ENCODE results near the gene TBC1D28.
A peak's percentile ranks its signal among the peaks of the same experiment; 100 is the strongest.
"Not testable (repeated sequence)": the region's sequence is repeated elsewhere in the genome, so short reads cannot be mapped to it uniquely, and the experiment has no call there.

TBC1D28 gene

GRCh38 chr17:18644291-18644690 is at the start of gene TBC1D28:
Gene TBC1D28, minus strand, starts transcription at chr17:18644391. Its CDS starts 3,039 bp downstream, at chr17:18641352.
- not testable (repeated sequence) for FAIRE-seq

GRCh38 chr17:18682668-18683067 is 38.5 kb upstream of the TBC1D28 start:
- not testable (repeated sequence) for FAIRE-seq

- not testable (repeated sequence) for FAIRE-seq
Measured at GRCh38 chr17:18681767-18682571, 37.8 kb upstream of the TBC1D28 start, which contains the start of gene FOXO3B. Gene FOXO3B, minus strand, starts transcription at chr17:18682314. Its CDS starts 663 bp downstream, at chr17:18681651.

- FAIRE-seq = not testable (repeated sequence)
Measured at GRCh38 chr17:18677381-18677780, 33.2 kb upstream of the TBC1D28 start.

- not testable (repeated sequence) for FAIRE-seq
Measured at GRCh38 chr17:18676928-18677327, 32.7 kb upstream of the TBC1D28 start.

GRCh38 chr17:18672395-18673227 is 28.4 kb upstream of the TBC1D28 start:
- FAIRE-seq = not testable (repeated sequence)

GRCh38 chr17:18668625-18669024 is 24.4 kb upstream of the TBC1D28 start:
- FAIRE-seq = not testable (repeated sequence)

- not testable (repeated sequence) for FAIRE-seq
Measured at GRCh38 chr17:18667535-18667934, 23.3 kb upstream of the TBC1D28 start.

- FAIRE-seq = peak; percentile 84
Measured at GRCh38 chr17:18666326-18666725, 22.1 kb upstream of the TBC1D28 start.

- not testable (repeated sequence) for FAIRE-seq
Measured at GRCh38 chr17:18661924-18662624, 17.9 kb upstream of the TBC1D28 start.

- not testable (repeated sequence) for FAIRE-seq
Measured at GRCh38 chr17:18650094-18650493, 5.9 kb upstream of the TBC1D28 start.

- not testable (repeated sequence) for FAIRE-seq
Measured at GRCh38 chr17:18643124-18643523, 1.1 kb downstream of the TBC1D28 start.

GRCh38 chr17:18638357-18638756 is 5.8 kb downstream of the TBC1D28 start:
- not testable (repeated sequence) for FAIRE-seq

GRCh38 chr17:18636237-18636636 is 8.0 kb downstream of the TBC1D28 start:
- not testable (repeated sequence) for FAIRE-seq

GRCh38 chr17:18635773-18636172 is 8.4 kb downstream of the TBC1D28 start:
- not testable (repeated sequence) for FAIRE-seq

- FAIRE-seq = not testable (repeated sequence)
Measured at GRCh38 chr17:18634550-18635263, 9.5 kb downstream of the TBC1D28 start.

- no peak for FAIRE-seq
Measured at GRCh38 chr17:18626152-18626870, 17.9 kb downstream of the TBC1D28 start.

- not testable (repeated sequence) for FAIRE-seq
Measured at GRCh38 chr17:18625509-18626104, 18.6 kb downstream of the TBC1D28 start.

- not testable (repeated sequence) for FAIRE-seq
Measured at GRCh38 chr17:18624862-18625501, 19.2 kb downstream of the TBC1D28 start.

GRCh38 chr17:18617613-18618012 is 26.6 kb downstream of the TBC1D28 start:
- not testable (repeated sequence) for FAIRE-seq
